ENCODE data around the gene SLMAP.
A peak's percentile ranks its signal among the peaks of the same experiment; 100 is the strongest.

SLMAP gene

GRCh38 chr3:57756528-57757401, 656 bp downstream of the SLMAP start:
- in situ Hi-C loops (cut with MboI; ENCODE audit: low sequenced_read_pairs, unreplicated experiment): no loop called here
- DNase-seq (ENCODE audit: low spot score): peak; percentile 62
- TF ChIP-seq CTCF (IDR thresholded peaks at IDR 0.05; ENCODE audit: borderline replicate concordance, control extremely low read depth, extremely low read depth, insufficient read depth, missing control alignments): no peak

DNA sequence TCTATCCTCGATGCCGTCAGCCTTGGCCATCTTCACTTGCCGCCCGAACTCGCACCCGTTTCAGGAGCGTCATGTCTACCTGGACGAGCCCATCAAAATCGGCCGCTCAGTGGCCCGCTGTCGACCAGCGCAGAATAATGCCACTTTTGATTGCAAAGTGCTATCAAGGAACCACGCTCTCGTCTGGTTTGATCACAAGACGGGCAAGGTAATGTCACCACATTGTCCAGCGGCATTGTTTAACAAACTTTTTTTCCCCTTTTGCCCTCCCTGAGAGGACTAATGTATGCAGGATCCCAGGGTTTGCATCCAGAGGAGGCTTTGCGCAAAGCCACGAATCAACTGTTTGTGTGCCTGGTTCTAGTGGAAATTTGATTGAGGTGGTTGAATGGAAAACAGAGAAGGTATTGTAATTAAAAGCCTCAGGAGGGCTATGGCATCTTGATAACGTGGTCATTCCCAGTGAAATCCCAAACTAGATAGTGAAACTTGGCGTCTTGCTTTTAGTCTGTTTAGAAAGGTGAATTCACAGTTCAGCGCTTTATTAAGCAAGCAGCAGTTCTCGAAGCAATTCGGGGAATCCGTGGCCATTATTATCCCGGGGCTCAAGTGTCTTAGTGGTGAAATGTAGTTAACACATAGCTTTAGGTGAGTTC, 1.7 kb downstream of the SLMAP start:
- TF ChIP-seq CTCF (IDR thresholded peaks at IDR 0.05; ENCODE audit: borderline replicate concordance, control extremely low read depth, extremely low read depth, insufficient read depth, missing control alignments): no peak
- no peak for DNase-seq (ENCODE audit: low spot score)

DNA sequence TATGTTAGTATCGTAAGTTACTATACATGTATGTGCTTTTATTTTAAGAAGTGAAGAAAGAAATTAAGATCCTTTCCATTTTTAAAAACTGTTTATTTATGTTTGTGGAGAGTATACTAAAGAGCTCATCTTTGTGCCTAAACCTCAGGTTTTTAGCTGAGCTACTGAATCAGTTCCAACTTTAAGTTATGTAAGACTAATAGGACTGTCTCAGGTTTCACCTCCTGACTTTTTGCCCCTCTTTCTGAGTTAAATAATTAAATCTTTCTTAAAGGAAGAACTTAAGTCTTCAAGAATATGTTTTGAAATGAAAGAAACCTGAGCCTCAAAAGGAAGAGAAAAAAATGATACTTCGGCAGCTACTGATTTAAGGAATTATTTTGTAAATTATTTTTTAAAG, 2.6 kb downstream of the SLMAP start:
- DNase-seq (ENCODE audit: low spot score): no peak
- in situ Hi-C loops (cut with MboI; ENCODE audit: low sequenced_read_pairs, unreplicated experiment): no loop called here
- TF ChIP-seq CTCF (IDR thresholded peaks at IDR 0.05; ENCODE audit: borderline replicate concordance, control extremely low read depth, extremely low read depth, insufficient read depth, missing control alignments): no peak

More for the DNA sequence above, 1.7 kb downstream of the SLMAP start:
- in situ Hi-C loops (cut with MboI; ENCODE audit: low sequenced_read_pairs, unreplicated experiment): no loop called here

GRCh38 chr3:57764794-57765193, 8.7 kb downstream of the SLMAP start:
- in situ Hi-C loops (cut with MboI; ENCODE audit: low sequenced_read_pairs, unreplicated experiment): no loop called here

GRCh38 chr3:57768595-57768994, 12.5 kb downstream of the SLMAP start:
- TF ChIP-seq CTCF (IDR thresholded peaks at IDR 0.05; ENCODE audit: borderline replicate concordance, control extremely low read depth, extremely low read depth, insufficient read depth, missing control alignments): no peak
- DNase-seq (ENCODE audit: low spot score): no peak
- in situ Hi-C loops (cut with MboI; ENCODE audit: low sequenced_read_pairs, unreplicated experiment): no loop called here

More at GRCh38 chr3:57764794-57765193, 8.7 kb downstream of the SLMAP start:
- no peak for DNase-seq (ENCODE audit: low spot score)
- no peak for TF ChIP-seq CTCF (IDR thresholded peaks at IDR 0.05; ENCODE audit: borderline replicate concordance, control extremely low read depth, extremely low read depth, insufficient read depth, missing control alignments)

DNA sequence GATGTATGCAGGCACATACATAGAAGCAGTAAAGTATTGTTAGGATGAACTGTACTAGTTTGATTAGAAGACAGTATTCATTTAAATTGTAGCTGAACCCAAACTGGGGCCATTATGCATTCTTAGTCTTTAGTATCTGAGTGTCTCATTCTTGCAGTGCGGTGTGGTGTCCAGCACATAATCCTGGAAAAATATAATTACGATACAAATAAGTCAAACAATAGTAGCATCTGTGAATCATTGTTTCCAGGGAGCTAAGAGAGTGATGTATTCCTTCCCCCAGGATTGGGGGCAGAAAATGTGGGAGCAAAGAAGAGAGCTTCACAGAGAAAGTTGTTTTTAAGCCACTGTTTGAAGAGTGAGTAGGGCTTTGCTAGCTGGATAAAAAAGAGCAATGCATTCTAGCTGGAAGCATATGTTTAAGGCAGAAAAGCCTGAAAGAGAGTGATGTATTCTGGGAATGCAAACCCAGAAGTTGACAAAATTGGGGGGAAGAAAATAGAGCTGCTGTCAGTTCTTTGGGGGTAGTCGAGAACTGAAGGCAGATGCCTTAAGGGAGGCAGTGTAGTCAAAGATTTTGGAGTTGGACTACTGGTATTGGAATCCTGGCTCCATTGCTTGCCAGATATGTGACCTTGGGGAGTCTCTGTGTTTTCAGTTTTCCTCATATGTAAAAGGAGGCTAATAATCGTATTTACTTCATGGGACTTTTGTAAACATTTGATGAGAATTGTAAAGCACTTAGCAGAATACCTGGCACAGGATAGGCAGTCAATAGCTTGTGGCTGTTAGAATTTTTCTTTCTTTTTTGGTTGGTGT, 14.1 kb downstream of the SLMAP start:
- no peak for DNase-seq (ENCODE audit: low spot score)
- no peak for TF ChIP-seq CTCF (IDR thresholded peaks at IDR 0.05; ENCODE audit: borderline replicate concordance, control extremely low read depth, extremely low read depth, insufficient read depth, missing control alignments)
- in situ Hi-C loops (cut with MboI; ENCODE audit: low sequenced_read_pairs, unreplicated experiment): no loop called here
